Upper lobe of right lung (tissue), 1 donor: Measurements from ENCODE around the gene CNTN2. TPM values are rescaled to one million over a fixed set of nuclear protein-coding genes. Genes with fewer than 3 reads are reported as not detected.

Experiments used
- ATAC-seq: fragments of 200-7000 bp; cut with Tn5 transposase; one replicate; pipeline ENCODE4 v1.9.1; 2020; ENCODE audit warnings: mild to moderate bottlenecking, moderate library complexity
- DNase-seq: peaks from one replicate; pipeline ENCODE4 v3.0.0-alpha.2; 2020
- H3K27ac ChIP-seq: fragments of 200-600 bp; one replicate; pipeline ENCODE4 v1.8.0; 2022
- H3K27me3 ChIP-seq: fragments of 200-600 bp; one replicate; pipeline ENCODE4 v1.8.0; 2022; ENCODE audit warnings: mild to moderate bottlenecking
- H3K36me3 ChIP-seq: fragments of 200-600 bp; one replicate; pipeline ENCODE4 v1.8.0; 2022
- H3K4me1 ChIP-seq: fragments of 200-600 bp; one replicate; pipeline ENCODE4 v1.8.0; 2022
- H3K4me3 ChIP-seq: fragments of 200-600 bp; one replicate; pipeline ENCODE4 v1.8.0; 2022; ENCODE audit warnings: mild to moderate bottlenecking
- H3K9me3 ChIP-seq: fragments of 200-600 bp; one replicate; pipeline ENCODE4 v1.8.0; 2022
- intact Hi-C: fragments of 100-400 bp; cut with DNase I; formaldehyde crosslinking; loops from one replicate; pipeline ENCODE4 v1.11.0; 2022
- total RNA-seq: library from RNA; stranded (reverse); fragmentation: NEBNext Ultra II Directional; extraction: Animal tissue kit (Norgen Biotek cat#: 25700); gene quantifications from one replicate; pipeline ENCODE4 v1.2.1, GENCODE V29; 2021
- TF ChIP-seq, protein P1 (sequence below): fragments of 200-600 bp; IDR thresholded peaks from one replicate; pipeline ENCODE4 v1.8.0; 2022; ENCODE audit warnings: antibody characterized with exemption
- donor health status: DM: no; HTN: yes; CAD: no; lungs with severe emphysema.

Gene CNTN2
- total RNA-seq, 1 donor from 2014 or later: not detected

DNA sequence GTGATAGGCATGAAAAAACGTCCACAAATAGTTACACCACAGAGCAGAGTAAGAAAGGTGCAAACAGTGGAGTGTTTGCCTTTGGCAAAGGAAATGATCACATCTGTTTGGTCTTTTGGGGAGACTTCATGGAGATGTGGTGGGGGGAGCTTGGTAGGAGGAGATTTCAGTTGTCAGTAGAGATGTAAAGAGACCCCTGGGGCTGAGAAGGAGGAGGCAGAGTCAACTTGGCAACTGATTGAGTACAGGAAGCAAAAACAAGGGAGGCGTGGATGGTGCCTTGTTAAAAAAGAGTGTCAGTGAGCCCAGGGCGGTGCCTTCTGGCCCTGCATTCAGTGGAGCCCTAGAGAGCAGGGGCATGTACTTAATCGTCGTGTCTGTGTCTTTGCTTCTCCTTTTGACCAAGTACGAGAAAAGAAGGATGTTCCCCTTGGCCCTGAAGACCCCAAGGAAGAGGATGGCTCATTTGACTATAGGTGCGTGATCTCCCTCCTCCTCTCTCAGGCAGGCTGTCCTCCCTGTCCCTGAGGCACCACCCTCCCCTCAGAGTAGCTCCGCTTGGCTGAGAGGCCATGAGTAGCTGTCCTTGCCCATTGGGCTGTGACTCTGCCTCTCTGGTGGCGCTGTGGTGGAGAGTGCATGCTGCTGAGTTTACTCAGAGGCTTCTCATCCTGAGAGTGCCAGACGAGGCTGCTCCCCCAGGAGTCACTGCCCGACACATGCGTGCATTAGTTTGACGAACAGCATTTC lies 30.4 kb upstream of the CNTN2 start:
- intact Hi-C loops: no loop called here
- no peak for DNase-seq
- no peak overlapping the region for H3K27ac ChIP-seq

DNA sequence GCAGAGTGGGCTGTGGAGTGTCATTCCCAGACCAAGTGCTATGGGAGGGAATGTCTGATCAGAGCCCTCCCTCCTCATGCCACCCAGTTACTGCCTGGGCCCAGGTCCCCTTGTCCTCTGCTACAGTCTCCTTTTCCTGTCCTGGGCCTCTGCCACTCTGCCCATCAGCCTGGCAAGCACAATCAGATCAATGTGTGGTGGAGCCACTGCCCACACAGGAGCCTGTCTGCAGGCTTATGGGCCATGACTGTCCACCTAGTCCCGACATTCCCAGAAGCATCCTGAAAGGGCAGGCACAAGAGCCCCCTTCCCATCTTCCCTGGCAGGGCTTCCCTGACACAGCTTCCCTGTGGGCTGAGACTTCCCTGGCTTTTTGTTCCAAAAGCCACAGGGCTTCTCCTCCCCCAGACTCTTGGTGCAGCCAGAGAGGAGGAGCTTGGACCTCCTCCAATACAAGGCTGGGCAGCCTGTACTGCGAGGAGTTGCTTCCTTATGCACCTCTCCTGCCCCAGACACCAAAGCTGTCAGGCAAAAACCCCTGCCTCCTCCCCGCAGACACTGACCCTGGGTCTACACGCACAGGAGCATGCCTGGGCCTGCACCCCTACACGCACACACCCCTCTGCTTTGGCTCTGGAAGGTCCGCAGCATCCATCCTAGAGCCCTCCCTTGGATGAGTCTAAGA lies 29.2 kb upstream of the CNTN2 start:
- H3K36me3 ChIP-seq: no peaks in the 10 kb centered on the region
- H3K4me3 ChIP-seq: no peak overlapping the region
- no peaks in the 10 kb centered on the region for H3K9me3 ChIP-seq
- intact Hi-C loops: no loop called here
- no peak overlapping the region for H3K27ac ChIP-seq
- ATAC-seq (peak; percentile 18), DNase-seq (no peak)
- TF ChIP-seq, protein P1, sequence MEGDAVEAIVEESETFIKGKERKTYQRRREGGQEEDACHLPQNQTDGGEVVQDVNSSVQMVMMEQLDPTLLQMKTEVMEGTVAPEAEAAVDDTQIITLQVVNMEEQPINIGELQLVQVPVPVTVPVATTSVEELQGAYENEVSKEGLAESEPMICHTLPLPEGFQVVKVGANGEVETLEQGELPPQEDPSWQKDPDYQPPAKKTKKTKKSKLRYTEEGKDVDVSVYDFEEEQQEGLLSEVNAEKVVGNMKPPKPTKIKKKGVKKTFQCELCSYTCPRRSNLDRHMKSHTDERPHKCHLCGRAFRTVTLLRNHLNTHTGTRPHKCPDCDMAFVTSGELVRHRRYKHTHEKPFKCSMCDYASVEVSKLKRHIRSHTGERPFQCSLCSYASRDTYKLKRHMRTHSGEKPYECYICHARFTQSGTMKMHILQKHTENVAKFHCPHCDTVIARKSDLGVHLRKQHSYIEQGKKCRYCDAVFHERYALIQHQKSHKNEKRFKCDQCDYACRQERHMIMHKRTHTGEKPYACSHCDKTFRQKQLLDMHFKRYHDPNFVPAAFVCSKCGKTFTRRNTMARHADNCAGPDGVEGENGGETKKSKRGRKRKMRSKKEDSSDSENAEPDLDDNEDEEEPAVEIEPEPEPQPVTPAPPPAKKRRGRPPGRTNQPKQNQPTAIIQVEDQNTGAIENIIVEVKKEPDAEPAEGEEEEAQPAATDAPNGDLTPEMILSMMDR: no peak
- H3K4me1 ChIP-seq: peaks cover 4% of the 10 kb centered on the region
- no peaks in the 10 kb centered on the region for H3K27me3 ChIP-seq

More for the DNA sequence above, 30.4 kb upstream of the CNTN2 start:
- Histone ChIP-seq H3K4me3 (no peak overlapping the region), H3K4me1 (peaks cover 4% of the 10 kb centered on the region), H3K9me3 (no peaks in the 10 kb centered on the region), H3K27me3 (no peaks in the 10 kb centered on the region), H3K36me3 (no peaks in the 10 kb centered on the region)
- TF ChIP-seq, protein P1: no peak
- ATAC-seq: no peak

DNA sequence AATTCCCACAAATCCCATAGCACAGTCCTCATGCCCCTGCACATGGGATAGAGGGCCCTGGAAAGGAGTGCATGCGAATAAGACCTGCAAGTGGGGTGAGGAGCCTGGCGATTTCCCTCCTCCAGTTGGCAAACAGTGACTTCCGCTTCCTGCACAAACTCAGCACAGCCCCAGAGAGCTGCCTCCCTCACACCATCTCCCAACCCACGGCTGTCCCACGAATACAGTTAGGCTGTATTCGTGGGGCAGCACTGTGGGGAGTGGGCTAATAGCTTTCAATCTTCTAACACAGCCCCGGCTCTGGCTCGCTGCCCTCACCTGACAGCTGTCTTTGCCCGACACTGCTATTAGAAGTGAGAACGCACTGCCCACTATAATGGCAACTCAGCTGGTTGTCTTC lies 28.2 kb upstream of the CNTN2 start:
- Histone ChIP-seq H3K4me1 (peaks cover 4% of the 10 kb centered on the region), H3K36me3 (no peaks in the 10 kb centered on the region), H3K9me3 (no peaks in the 10 kb centered on the region), H3K4me3 (no peak overlapping the region), H3K27ac (no peak overlapping the region), H3K27me3 (no peaks in the 10 kb centered on the region)
- intact Hi-C loops: no loop called here
- no peak for DNase-seq
- ATAC-seq: no peak
- TF ChIP-seq, protein P1: no peak

DNA sequence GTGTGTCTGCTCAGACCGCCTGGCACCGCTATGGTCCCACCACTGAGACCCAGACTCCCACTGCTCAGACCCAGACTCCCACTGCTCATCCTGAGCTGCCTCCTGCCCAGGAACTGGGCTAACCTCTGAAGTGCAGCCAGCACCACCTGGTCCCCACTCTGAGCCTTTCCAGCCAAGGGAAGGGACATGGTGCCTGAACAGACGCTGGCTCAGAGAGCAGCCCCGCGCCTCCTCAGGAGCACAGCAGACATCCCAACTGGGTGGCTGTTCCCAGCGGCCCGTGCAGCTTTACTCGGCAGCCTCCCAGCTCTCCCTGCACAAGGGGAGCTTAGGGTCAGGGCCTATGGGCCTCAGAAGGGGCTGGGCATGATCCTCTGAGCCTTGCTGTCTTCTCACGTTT lies 27.8 kb upstream of the CNTN2 start:
- Histone ChIP-seq H3K4me1 (peaks cover 4% of the 10 kb centered on the region), H3K36me3 (no peaks in the 10 kb centered on the region), H3K9me3 (no peaks in the 10 kb centered on the region), H3K27me3 (no peaks in the 10 kb centered on the region), H3K27ac (no peak overlapping the region), H3K4me3 (no peak overlapping the region)
- ATAC-seq (no peak), DNase-seq (no peak)
- intact Hi-C loops: no loop called here
- TF ChIP-seq, protein P1: no peak

DNA sequence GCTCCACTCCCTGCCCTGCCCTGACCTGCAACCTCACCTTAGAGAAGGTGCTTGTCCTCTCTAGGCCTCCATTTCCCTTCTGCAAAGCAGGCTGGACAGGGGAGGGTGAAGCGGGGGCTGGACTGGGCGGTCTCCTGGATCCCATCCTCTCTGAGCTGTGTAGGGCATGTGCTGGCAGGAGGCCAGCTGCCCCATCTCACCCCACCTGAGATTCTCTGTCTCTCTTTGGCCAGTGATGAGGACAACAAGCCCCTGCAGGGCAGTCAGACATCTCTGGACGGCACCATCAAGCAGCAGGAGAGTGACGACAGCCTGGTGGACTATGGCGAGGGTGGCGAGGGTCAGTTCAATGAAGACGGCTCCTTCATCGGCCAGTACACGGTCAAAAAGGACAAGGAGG lies 26.9 kb upstream of the CNTN2 start:
- ATAC-seq (no peak), DNase-seq (no peak)
- intact Hi-C loops: no loop called here
- Histone ChIP-seq H3K9me3 (no peaks in the 10 kb centered on the region), H3K27me3 (no peaks in the 10 kb centered on the region), H3K4me1 (peaks cover 4% of the 10 kb centered on the region), H3K4me3 (no peak overlapping the region), H3K36me3 (no peaks in the 10 kb centered on the region), H3K27ac (no peak overlapping the region)
- TF ChIP-seq, protein P1: no peak
